DOHH2 (cell line): ENCODE results near the gene ANO10.

ENCODE experiments used
- CTCF ChIP-seq: fragments of 200-600 bp; sonication (generic); IDR thresholded peaks from one replicate; pipeline ENCODE4 v1.5.1; 2014; ENCODE audit warnings: antibody characterized with exemption, mild to moderate bottlenecking, low read depth, low read length; ENCODE audit not compliant: poor library complexity, severe bottlenecking
- EZH2phosphoT487 ChIP-seq: fragments of 200-600 bp; sonication (generic); IDR thresholded peaks from 2 replicates; pipeline ENCODE4 v1.6.1; 2017; ENCODE audit warnings: borderline replicate concordance, mild to moderate bottlenecking, antibody characterized with exemption, low read length, moderate library complexity, mixed read lengths

DNA sequence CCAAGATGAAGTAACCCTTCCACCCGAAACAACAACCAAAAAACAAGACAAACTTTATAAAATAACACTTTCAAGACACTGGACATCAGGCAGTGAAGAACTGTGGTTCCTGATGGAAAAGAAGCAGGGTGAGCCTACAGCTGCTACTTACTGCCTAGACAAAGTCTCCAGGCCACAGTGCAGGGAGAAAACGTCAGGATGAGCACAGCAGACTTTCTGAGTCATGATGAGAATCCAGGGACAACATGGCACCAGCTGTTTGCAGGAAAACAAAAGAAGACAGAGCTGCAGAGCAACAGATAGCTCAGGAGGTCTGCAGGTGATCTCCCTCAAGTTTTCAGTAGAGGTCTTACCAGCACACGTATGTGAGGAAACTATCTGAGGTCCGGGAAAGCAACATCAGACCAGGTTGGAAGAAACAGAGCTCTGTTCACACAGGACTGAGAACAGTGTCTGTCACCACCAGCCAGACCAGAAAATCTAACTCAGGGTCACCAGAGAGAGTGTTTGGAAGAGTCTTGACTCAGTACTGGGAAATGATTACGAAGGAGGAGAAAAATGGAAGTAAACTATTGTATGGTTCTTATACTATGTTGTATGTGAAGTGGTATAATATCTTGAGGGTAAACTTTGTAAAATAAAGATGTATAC lies 108.9 kb downstream of the ANO10 start:
- TF ChIP-seq EZH2phosphoT487 (no peak), CTCF (no peak)
